Posterior cingulate gyrus (tissue), 11 donors: ENCODE data around the gene XRCC5.
"Not testable (repeated sequence)": the region's sequence is repeated elsewhere in the genome, so short reads cannot be mapped to it uniquely, and the experiment has no call there.

Experiments used
- DNase-seq, 10 donors: peaks; one replicate each; pipeline versions ENCODE4 v3.0.0 to v3.0.0-alpha.2; 2020 to 2021; ENCODE audit warnings: mixed read lengths in 3 of 10
- intact Hi-C: fragments of 100-400 bp; cut with DNase I; formaldehyde crosslinking; loops from one replicate; pipeline ENCODE4 v1.15.1; 2023

XRCC5 gene

GRCh38 chr2:216108967-216109921 lies at the start of gene XRCC5:
Gene XRCC5, plus strand, starts transcription at chr2:216109348. Its CDS starts 89 bp downstream, at chr2:216109437.
- intact Hi-C loops: no loop called here
- DNase-seq: peak; percentile 80 to 98 (median 91)

GRCh38 chr2:216064014-216064630 lies 45.0 kb upstream of the XRCC5 start:
- intact Hi-C loops: no loop called here
- no peak for DNase-seq

GRCh38 chr2:216064665-216065064 lies 44.5 kb upstream of the XRCC5 start:
- intact Hi-C loops: no loop called here
- DNase-seq: no peak

- no peak for DNase-seq
- intact Hi-C loops: no loop called here
Measured at GRCh38 chr2:216066230-216066629, 42.9 kb upstream of the XRCC5 start.

GRCh38 chr2:216069028-216069427 lies 40.1 kb upstream of the XRCC5 start:
- intact Hi-C loops: no loop called here
- DNase-seq: no peak

- no peak for DNase-seq
- intact Hi-C loops: no loop called here
Measured at GRCh38 chr2:216070195-216070594, 39.0 kb upstream of the XRCC5 start.

- intact Hi-C loops: no loop called here
- DNase-seq: no peak
Measured at GRCh38 chr2:216071111-216071851, 37.9 kb upstream of the XRCC5 start.

- intact Hi-C loops: no loop called here
- no peak for DNase-seq
Measured at GRCh38 chr2:216072473-216072872, 36.7 kb upstream of the XRCC5 start.

GRCh38 chr2:216073773-216074172 lies 35.4 kb upstream of the XRCC5 start:
- intact Hi-C loops: no loop called here

GRCh38 chr2:216074380-216074779 lies 34.8 kb upstream of the XRCC5 start:
- intact Hi-C loops: no loop called here
- DNase-seq: no peak

More at GRCh38 chr2:216073773-216074172, 35.4 kb upstream of the XRCC5 start:
- DNase-seq: no peak

- no peak for DNase-seq
- intact Hi-C loops: no loop called here
Measured at GRCh38 chr2:216074794-216075193, 34.4 kb upstream of the XRCC5 start.

- DNase-seq: no peak
- intact Hi-C loops: no loop called here
Measured at GRCh38 chr2:216075510-216076485, 33.4 kb upstream of the XRCC5 start.

- intact Hi-C loops: no loop called here
- DNase-seq: no peak
Measured at GRCh38 chr2:216078776-216079175, 30.4 kb upstream of the XRCC5 start.

GRCh38 chr2:216080048-216080447 lies 29.1 kb upstream of the XRCC5 start:
- DNase-seq, intact Hi-C loops: not testable (repeated sequence)

GRCh38 chr2:216081012-216081411 lies 28.1 kb upstream of the XRCC5 start:
- DNase-seq: no peak
- intact Hi-C loops: no loop called here

- intact Hi-C loops: loop anchor here (2.0 kb wide), 1 partner anchor 49 kb away; no protein-coding TSS in a partner anchor
- peak; percentile 76 to 98 (median 86) for DNase-seq
Measured at GRCh38 chr2:216081487-216082116, 27.5 kb upstream of the XRCC5 start, which contains the start of the genes PECR and TMEM169. Gene PECR, minus strand, starts transcription at chr2:216081809. Its CDS starts 68 bp downstream, at chr2:216081741. Gene TMEM169, plus strand, starts transcription at chr2:216081919. Its CDS starts 14,045 bp downstream, at chr2:216095964.

GRCh38 chr2:216082117-216082711 lies 26.9 kb upstream of the XRCC5 start:
- peak in 3 of 10 donors; percentile 10 to 22 (median 21) for DNase-seq
- intact Hi-C loops: loop anchor here (2.0 kb wide), 1 partner anchor 49 kb away; no protein-coding TSS in a partner anchor

GRCh38 chr2:216082805-216083204 lies 26.3 kb upstream of the XRCC5 start:
- DNase-seq: peak in 8 of 10 donors; percentile 37 to 91 (median 57)
- intact Hi-C loops: loop anchor here (2.0 kb wide), 1 partner anchor 50 kb away; no protein-coding TSS in a partner anchor
